ENCODE data around the gene AP4E1.

Gene AP4E1

GRCh38 chr15:50970524-50970923 is 62.0 kb downstream of the AP4E1 start:
- TF ChIP-seq EZH2 (optimal IDR thresholded peaks at IDR 0.05; ENCODE audit: low read depth, low read length) (no peak), EZH2phosphoT487 (IDR thresholded peaks at IDR 0.05; ENCODE audit: low read length) (no peak), CTCF (IDR thresholded peaks at IDR 0.05; ENCODE audit: low read length) (no peak)
- Histone ChIP-seq H3K4me3 (ENCODE audit: low read length) (no peak overlapping the region), H2AFZ (ENCODE audit: low read length) (peak overlapping the region; percentile 0; the same call in 1 of the 2 replicates), H3K27me3 (replicated peaks; ENCODE audit: insufficient read depth, low read length) (no peaks in the 10 kb centered on the region), H3K4me1 (ENCODE audit: low read length) (no peaks in the 10 kb centered on the region), H3K4me2 (ENCODE audit: low read depth, low read length) (peak overlapping the region; percentile 28; the same call in 1 of the 2 replicates), H3K9ac (ENCODE audit: low read length) (no peak overlapping the region; the same call in 1 of the 2 replicates), H3K79me2 (ENCODE audit: low read length) (0 out of 2 replicates have a peak, but pooled peaks cover 5% of the 10 kb centered on the region), H3F3A (ENCODE audit: insufficient read depth, low read length) (no peaks in the 10 kb centered on the region; the same call in 1 of the 2 replicates), H3K36me3 (replicated peaks; ENCODE audit: insufficient read depth, low read length) (no peaks in the 10 kb centered on the region; the same call in 1 of the 2 replicates), H4K20me1 (ENCODE audit: insufficient read depth, low read length) (no peaks in the 10 kb centered on the region), H3K9me3 (replicated peaks; ENCODE audit: insufficient read depth, low read length) (no peaks in the 10 kb centered on the region), H3K9me2 (replicated peaks; ENCODE audit: insufficient read depth, low read length) (no peaks in the 10 kb centered on the region), H3K27ac (ENCODE audit: low read length) (peak overlapping the region; percentile 14; the same call in 1 of the 2 replicates)
- peak; percentile 66 for DNase-seq

GRCh38 chr15:50971115-50971514 is 62.6 kb downstream of the AP4E1 start:
- no peak for DNase-seq
- H2AFZ ChIP-seq (ENCODE audit: low read length), result 0 out of 2 replicates have a peak overlapping the region, but pooled peaks have one; percentile 0
- H3K27ac ChIP-seq (ENCODE audit: low read length), result peak overlapping the region; percentile 14; the same call in 1 of the 2 replicates
- no peak overlapping the region; the same call in 1 of the 2 replicates for H3K9ac ChIP-seq (ENCODE audit: low read length)
- no peak overlapping the region for H3K4me3 ChIP-seq (ENCODE audit: low read length)
- H3K4me1 ChIP-seq (ENCODE audit: low read length), result no peaks in the 10 kb centered on the region
- no peaks in the 10 kb centered on the region for H4K20me1 ChIP-seq (ENCODE audit: insufficient read depth, low read length)
- no peaks in the 10 kb centered on the region; the same call in 1 of the 2 replicates for H3K36me3 ChIP-seq (replicated peaks; ENCODE audit: insufficient read depth, low read length)
- TF ChIP-seq EZH2phosphoT487 (IDR thresholded peaks at IDR 0.05; ENCODE audit: low read length), result no peak
- no peak for TF ChIP-seq CTCF (IDR thresholded peaks at IDR 0.05; ENCODE audit: low read length)
- no peak for TF ChIP-seq EZH2 (optimal IDR thresholded peaks at IDR 0.05; ENCODE audit: low read depth, low read length)
- no peaks in the 10 kb centered on the region for H3K9me2 ChIP-seq (replicated peaks; ENCODE audit: insufficient read depth, low read length)
- no peaks in the 10 kb centered on the region for H3K9me3 ChIP-seq (replicated peaks; ENCODE audit: insufficient read depth, low read length)
- no peaks in the 10 kb centered on the region; the same call in 1 of the 2 replicates for H3F3A ChIP-seq (ENCODE audit: insufficient read depth, low read length)
- no peaks in the 10 kb centered on the region for H3K27me3 ChIP-seq (replicated peaks; ENCODE audit: insufficient read depth, low read length)
- 0 out of 2 replicates have a peak, but pooled peaks cover 5% of the 10 kb centered on the region for H3K79me2 ChIP-seq (ENCODE audit: low read length)
- H3K4me2 ChIP-seq (ENCODE audit: low read depth, low read length), result peak overlapping the region; percentile 28; the same call in 1 of the 2 replicates

GRCh38 chr15:50971542-50971941 is 63.1 kb downstream of the AP4E1 start:
- no peaks in the 10 kb centered on the region for H4K20me1 ChIP-seq (ENCODE audit: insufficient read depth, low read length)
- no peak overlapping the region for H3K9ac ChIP-seq (ENCODE audit: low read length)
- no peaks in the 10 kb centered on the region; the same call in 1 of the 2 replicates for H3K36me3 ChIP-seq (replicated peaks; ENCODE audit: insufficient read depth, low read length)
- no peak overlapping the region for H3K4me3 ChIP-seq (ENCODE audit: low read length)
- H3K9me3 ChIP-seq (replicated peaks; ENCODE audit: insufficient read depth, low read length), result no peaks in the 10 kb centered on the region
- no peaks in the 10 kb centered on the region for H3K4me1 ChIP-seq (ENCODE audit: low read length)
- H3K79me2 ChIP-seq (ENCODE audit: low read length), result 0 out of 2 replicates have a peak, but pooled peaks cover 5% of the 10 kb centered on the region
- H3K27me3 ChIP-seq (replicated peaks; ENCODE audit: insufficient read depth, low read length), result no peaks in the 10 kb centered on the region
- no peaks in the 10 kb centered on the region for H3K9me2 ChIP-seq (replicated peaks; ENCODE audit: insufficient read depth, low read length)
- no peak for DNase-seq
- H3K4me2 ChIP-seq (ENCODE audit: low read depth, low read length), result no peak overlapping the region
- no peak overlapping the region for H2AFZ ChIP-seq (ENCODE audit: low read length)
- no peaks in the 10 kb centered on the region; the same call in 1 of the 2 replicates for H3F3A ChIP-seq (ENCODE audit: insufficient read depth, low read length)
- no peak overlapping the region for H3K27ac ChIP-seq (ENCODE audit: low read length)
- TF ChIP-seq EZH2phosphoT487 (IDR thresholded peaks at IDR 0.05; ENCODE audit: low read length), result no peak
- TF ChIP-seq CTCF (IDR thresholded peaks at IDR 0.05; ENCODE audit: low read length), result no peak
- TF ChIP-seq EZH2 (optimal IDR thresholded peaks at IDR 0.05; ENCODE audit: low read depth, low read length), result no peak

Data from MM.1S (cell line).